Retinal pigment epithelial cell (primary cell): ENCODE results near the gene THRA.

ENCODE experiments used
- DNase-seq: peaks from one replicate; pipeline ENCODE4 v3.0.0-alpha.2; 2010; ENCODE audit warnings: low read depth
- H3K4me3 ChIP-seq: 2 replicates; pipeline ENCODE4 v1.5.1; 2011; ENCODE audit warnings: mild to moderate bottlenecking, low read length, control low read depth, moderate library complexity
- CTCF ChIP-seq: conservative IDR thresholded peaks from 2 replicates; pipeline ENCODE4 v1.5.1; 2011; ENCODE audit warnings: low read depth, low read length, control low read depth, inconsistent platforms

The THRA gene

GRCh38 chr17:40095944-40096791 is 33.4 kb downstream of the THRA start:
- no peak overlapping the region for H3K4me3 ChIP-seq
- no peak for TF ChIP-seq CTCF
- no peak for DNase-seq

GRCh38 chr17:40097087-40097486 is 34.3 kb downstream of the THRA start:
- DNase-seq: no peak
- H3K4me3 ChIP-seq: no peak overlapping the region
- TF ChIP-seq CTCF: no peak

- no peak for DNase-seq
- H3K4me3 ChIP-seq: peak overlapping the region; percentile 52
- no peak for TF ChIP-seq CTCF
Observed at GRCh38 chr17:40097931-40098845, 35.4 kb downstream of the THRA start.

GRCh38 chr17:40098846-40099618 is 36.3 kb downstream of the THRA start:
- peak; percentile 96 for DNase-seq
- TF ChIP-seq CTCF: no peak
- H3K4me3 ChIP-seq: peak overlapping the region; percentile 92

- no peak for TF ChIP-seq CTCF
- H3K4me3 ChIP-seq: peak overlapping the region; percentile 92
- DNase-seq: no peak
Observed at GRCh38 chr17:40099619-40100418, 37.1 kb downstream of the THRA start.

- no peak for DNase-seq
- peak within 1 kb of the TSS; percentile 92 for H3K4me3 ChIP-seq
- TF ChIP-seq CTCF: no peak
Observed at GRCh38 chr17:40100419-40100668, 37.6 kb downstream of the THRA start, which contains the start of gene NR1D1. Gene NR1D1, minus strand, starts transcription at chr17:40100589. Its CDS starts 495 bp downstream, at chr17:40100094.
